ENCODE measurements around the gene IRS1.

DNA sequence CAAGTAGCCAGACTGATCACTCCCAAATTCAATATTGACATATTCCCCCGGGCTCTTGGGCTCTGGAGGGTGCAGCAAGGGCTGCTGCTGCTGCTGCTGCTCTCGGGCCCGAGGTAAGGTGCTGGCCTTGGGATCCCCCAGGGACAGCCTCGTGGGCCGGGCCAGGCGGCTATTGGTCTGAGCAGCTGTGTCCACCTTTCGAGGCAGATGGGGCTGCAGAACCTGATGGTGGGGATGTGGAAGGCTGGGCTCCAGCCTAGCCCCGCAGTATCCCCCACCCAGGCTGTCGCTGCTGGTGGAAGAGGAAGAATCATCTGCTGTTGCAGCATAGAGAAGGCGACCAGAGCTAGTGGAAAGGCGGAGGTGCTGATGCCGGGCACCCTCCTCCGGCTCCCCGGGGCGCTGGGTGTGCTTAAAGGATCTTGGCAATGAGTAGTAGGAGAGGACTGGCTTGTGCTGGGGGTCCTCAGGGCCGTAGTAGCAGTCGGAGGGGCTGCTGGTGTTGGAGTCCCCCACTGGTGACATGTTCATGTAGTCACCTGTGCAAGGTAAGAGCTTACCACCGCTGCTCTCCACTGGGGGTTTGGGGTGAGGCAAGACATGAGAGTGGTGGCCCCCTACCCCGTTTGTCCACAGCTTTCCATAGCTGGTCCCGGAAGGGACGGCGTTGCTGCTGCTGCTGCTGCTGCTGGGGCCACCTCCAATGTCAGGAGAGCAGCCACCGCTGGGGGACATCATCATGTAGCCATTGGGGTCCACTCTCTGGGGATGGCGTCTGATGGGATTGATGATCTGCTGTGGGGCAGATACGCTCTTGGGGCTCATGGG is 3.4 kb downstream of the IRS1 start:
- TF ChIP-seq, protein P1, sequence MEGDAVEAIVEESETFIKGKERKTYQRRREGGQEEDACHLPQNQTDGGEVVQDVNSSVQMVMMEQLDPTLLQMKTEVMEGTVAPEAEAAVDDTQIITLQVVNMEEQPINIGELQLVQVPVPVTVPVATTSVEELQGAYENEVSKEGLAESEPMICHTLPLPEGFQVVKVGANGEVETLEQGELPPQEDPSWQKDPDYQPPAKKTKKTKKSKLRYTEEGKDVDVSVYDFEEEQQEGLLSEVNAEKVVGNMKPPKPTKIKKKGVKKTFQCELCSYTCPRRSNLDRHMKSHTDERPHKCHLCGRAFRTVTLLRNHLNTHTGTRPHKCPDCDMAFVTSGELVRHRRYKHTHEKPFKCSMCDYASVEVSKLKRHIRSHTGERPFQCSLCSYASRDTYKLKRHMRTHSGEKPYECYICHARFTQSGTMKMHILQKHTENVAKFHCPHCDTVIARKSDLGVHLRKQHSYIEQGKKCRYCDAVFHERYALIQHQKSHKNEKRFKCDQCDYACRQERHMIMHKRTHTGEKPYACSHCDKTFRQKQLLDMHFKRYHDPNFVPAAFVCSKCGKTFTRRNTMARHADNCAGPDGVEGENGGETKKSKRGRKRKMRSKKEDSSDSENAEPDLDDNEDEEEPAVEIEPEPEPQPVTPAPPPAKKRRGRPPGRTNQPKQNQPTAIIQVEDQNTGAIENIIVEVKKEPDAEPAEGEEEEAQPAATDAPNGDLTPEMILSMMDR (conservative IDR thresholded peaks at IDR 0.05 in 1 of 2, IDR thresholded peaks at IDR 0.05 in 1 of 2; ENCODE audit: low read depth in 1 of 2, low read length in 2 of 2), result no peak
- TF ChIP-seq EZH2 (IDR thresholded peaks at IDR 0.05; ENCODE audit: low read length, missing control alignments), result no peak

Measured in fibroblast of lung (primary cell).